Epithelial cell of esophagus (primary cell): ENCODE measurements around the gene ZNF138.
A peak's percentile ranks its signal among the peaks of the same experiment; 100 is the strongest.

Experiments
- DNase-seq: peaks from one replicate; pipeline ENCODE4 v3.0.0; 2010; ENCODE audit warnings: low read depth
- H3K4me3 ChIP-seq: 2 replicates; pipeline ENCODE4 v1.5.1; 2011; ENCODE audit warnings: mild to moderate bottlenecking, low read length, control low read depth
- TF ChIP-seq, protein P1 (sequence below): IDR thresholded peaks from 2 replicates; pipeline ENCODE4 v1.5.1; 2011; ENCODE audit warnings: low read depth, mild to moderate bottlenecking, low read length, control low read depth, inconsistent platforms; ENCODE audit not compliant: insufficient read depth; ENCODE audit errors: missing control alignments

ZNF138 gene

DNA sequence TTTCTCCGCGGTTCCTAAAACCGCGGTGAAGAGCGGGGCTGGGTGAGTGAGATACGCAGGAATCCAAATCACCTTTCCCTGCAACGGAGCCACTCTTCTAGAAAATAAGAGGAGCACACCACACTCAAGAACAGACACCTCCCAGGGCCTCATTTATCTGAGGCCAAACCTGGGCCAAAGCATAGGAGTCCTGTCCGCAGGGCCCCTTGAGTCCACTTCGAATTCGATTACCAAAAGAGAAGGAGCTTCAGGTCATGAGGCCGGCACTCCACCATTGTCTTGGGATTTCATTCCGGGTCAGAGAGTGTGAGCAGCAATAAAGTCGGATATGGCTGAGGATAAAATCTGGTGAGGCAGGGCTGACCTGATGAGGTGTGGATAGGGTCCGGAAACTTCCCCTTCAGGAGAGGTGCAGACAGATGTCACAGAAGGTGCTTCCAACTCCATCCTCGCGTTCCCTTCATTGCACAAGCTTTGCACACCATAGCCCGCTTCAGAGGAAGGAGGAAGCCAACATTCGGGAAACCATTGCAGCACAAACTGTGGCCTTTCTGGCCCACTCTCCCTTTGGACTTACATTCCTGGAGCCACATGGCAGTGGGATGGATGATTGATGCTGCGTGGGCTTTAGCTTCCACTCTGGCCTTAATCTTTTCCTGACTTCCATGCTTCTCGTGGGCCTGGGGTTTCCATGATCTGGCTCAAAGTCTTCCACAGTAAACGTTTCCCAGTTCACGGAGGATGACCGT lies 81.6 kb downstream of the ZNF138 start:
- DNase-seq = no peak
- TF ChIP-seq, protein P1, sequence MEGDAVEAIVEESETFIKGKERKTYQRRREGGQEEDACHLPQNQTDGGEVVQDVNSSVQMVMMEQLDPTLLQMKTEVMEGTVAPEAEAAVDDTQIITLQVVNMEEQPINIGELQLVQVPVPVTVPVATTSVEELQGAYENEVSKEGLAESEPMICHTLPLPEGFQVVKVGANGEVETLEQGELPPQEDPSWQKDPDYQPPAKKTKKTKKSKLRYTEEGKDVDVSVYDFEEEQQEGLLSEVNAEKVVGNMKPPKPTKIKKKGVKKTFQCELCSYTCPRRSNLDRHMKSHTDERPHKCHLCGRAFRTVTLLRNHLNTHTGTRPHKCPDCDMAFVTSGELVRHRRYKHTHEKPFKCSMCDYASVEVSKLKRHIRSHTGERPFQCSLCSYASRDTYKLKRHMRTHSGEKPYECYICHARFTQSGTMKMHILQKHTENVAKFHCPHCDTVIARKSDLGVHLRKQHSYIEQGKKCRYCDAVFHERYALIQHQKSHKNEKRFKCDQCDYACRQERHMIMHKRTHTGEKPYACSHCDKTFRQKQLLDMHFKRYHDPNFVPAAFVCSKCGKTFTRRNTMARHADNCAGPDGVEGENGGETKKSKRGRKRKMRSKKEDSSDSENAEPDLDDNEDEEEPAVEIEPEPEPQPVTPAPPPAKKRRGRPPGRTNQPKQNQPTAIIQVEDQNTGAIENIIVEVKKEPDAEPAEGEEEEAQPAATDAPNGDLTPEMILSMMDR = no peak
- H3K4me3 ChIP-seq = no peak overlapping the region

DNA sequence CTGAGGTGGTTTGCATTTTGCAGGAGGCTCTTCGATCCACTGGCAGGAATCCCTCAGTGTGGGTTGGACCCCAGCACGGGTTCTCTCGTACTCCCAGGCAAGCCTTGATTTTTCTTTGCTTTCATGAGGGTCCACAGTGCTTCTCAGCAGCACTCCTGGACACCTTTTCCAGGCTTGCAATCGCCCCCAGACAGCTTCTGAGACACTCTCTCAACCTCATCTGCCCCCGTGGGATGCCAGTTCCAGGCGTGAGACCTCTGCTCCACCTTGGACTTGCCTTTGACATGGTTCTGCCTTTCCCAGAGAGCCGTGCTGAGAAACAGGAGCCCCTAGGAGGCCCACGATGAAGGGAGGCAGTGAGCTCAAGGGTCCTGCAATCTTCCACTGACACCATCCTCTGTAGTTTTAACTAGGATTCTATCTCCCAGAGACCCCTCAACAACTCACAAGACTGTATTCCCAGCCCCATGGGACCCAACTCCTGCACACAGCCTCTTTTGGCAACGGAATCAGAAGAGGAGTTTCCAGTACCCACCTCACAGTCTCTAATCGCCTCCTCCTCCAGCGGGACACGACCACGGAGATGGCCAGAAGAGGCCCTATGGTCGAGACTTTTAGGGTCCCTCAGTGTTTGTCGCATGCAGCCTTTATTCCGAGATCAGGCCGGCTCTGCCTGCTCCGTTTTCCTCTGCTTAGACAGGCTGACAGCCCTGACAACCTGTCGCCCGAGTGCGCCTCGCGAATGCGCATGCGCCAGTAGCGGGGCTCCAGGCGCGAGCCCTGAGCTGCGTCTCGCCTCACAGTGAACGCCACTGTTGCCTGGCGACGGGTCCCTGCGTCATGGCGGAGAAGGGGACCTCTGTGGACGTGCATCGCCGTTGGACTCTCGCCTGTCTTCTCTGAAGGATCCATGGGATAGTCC lies 82.8 kb downstream of the ZNF138 start:
- TF ChIP-seq, protein P1 = no peak
- DNase-seq = peak; percentile 36
- peak overlapping the region; percentile 21 for H3K4me3 ChIP-seq

DNA sequence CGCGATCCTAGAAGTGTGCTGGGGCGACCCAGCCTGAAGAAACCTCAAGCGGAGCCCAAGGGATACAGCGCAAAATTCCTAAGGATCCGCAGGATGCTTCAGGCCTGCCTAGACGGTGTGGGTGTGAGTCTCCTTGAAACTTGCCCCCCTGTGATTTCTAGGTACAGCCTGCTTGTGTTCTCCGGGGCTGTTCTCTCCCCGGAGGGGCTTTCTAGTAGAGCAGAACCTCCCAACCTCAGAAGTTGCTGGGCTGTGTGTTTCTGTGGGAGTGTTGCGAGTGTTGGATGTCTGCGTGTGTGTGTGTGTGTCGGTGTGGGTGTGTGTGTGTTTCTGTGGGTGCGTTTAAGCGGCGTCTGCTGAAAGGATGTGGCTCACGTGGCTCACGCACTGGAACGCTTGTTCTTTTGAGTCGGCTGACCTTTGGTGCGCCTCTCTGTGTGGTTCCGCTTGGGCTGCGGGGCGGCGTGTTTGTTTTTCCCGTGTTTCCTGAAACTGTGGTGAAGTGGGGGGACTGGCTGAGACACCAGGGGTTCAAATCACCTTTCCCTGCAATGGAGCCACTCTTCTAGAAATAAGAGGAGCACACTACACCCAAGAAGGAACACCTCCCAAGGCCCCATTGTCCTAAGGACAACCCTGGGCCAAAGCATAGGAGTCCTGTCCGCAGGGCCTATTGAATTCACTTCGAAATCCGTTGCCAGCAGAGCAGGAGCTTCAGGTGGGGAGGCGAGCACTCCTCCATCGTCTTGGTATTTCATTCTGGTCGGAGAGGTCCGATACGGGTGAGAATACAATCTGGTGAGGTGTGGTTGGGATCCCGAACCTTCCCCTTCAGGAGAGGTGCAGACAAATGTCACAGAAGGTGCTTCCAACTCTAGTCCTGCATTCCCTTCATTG lies 83.7 kb downstream of the ZNF138 start:
- H3K4me3 ChIP-seq = peak overlapping the region; percentile 21
- TF ChIP-seq, protein P1 = no peak
- DNase-seq = no peak

DNA sequence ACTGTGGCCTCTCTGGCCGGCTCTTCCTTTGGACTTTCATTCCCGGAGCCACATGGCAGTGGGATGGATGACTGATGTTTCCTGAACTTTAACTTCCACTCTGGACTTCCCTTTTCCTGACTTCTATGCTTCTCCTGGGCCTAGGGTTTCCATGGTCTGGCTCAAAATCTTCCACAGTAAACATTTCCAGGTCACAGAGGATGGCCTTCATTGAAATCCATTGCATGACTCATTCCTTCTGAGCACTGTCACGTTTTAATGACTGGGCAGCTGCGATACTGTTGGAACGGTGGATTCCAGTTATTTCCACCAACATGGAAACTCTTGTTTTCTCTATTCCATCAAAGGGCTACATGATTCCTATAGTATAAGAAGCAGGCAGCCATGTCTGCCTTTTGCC lies 84.5 kb downstream of the ZNF138 start:
- TF ChIP-seq, protein P1 = no peak
- H3K4me3 ChIP-seq = no peak overlapping the region
- DNase-seq = no peak

DNA sequence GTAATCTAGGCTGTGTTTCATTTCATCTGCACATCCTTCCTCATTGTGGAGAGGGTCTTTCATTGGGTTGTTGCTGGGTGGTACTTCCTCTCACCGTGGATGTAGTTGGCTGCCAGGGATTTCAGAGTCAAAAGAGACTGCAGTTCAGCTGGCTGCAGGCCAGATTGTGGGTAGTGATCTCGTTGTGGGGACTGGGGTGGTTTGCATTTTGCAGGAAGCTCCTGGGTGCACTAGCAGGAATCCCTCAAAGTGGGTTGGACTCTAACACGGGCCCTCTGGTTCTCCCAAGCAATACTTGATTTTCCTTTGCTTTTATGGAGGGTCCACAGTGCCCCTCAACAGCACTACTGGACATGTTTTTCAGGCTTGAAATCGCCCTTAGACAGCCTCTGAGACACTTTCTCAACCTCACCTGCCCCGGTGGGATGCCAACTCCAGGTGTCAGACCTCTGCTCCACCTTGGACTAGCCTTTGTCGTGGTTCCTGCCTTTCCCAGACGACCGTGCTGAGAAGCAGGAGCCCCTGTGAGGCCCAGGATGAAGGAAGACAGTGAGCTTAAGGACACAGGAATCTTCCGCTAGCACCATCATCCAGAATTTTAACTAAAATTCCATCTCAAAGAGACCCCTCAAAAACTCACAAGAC lies 85.0 kb downstream of the ZNF138 start:
- DNase-seq = no peak
- TF ChIP-seq, protein P1 = no peak
- no peak overlapping the region for H3K4me3 ChIP-seq

DNA sequence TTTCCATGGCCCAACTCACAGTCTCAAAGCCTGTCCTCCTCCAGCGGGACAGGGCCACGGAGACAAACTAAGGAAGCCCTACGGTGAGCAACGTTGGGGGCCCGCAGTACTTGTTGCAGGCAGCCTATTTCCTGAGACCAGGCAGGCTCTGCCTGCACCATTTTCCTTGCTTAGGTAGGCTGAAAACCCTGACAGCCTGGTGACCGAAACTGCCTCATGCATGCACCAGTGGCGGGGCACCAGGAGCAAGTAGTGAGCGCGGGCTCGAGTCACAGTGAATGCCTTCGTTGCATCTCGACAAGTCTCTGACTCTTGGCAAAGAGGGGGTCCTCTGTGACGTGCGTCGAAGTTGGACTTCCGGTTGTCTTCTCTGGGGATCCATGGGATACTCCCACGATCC lies 85.6 kb downstream of the ZNF138 start:
- no peak for DNase-seq
- H3K4me3 ChIP-seq = no peak overlapping the region
- TF ChIP-seq, protein P1 = no peak
